Gastrocnemius medialis (tissue), 4 donors: Measurements from ENCODE around the gene IMPDH1. TPM values are rescaled to one million over a fixed set of nuclear protein-coding genes. Genes with fewer than 3 reads are reported as not detected.

Experiments
- ATAC-seq, 2 donors: fragments of 150-250 bp; one replicate each; pipeline ENCODE4 v1.9.1; 2016
- DNase-seq, 2 donors: peaks; one replicate each; pipeline ENCODE4 v3.0.0-alpha.2; 2019
- H3K27ac ChIP-seq, 4 donors: fragments of 200-600 bp; sonication (generic); 1 replicate in 1 of 4; 2 replicates in 3 of 4; pipeline ENCODE4 v1.5.1; 2016 to 2018; ENCODE audit warnings: mild to moderate bottlenecking in 2 of 4, moderate library complexity in 1 of 4
- H3K27me3 ChIP-seq, 3 donors: fragments of 200-600 bp; sonication (generic) in 2 of 3; 1 replicate in 1 of 3; 2 replicates in 2 of 3; pipeline versions ENCODE4 v1.5.1 to v1.6.0; 2016 to 2019; ENCODE audit warnings: mild to moderate bottlenecking in 1 of 3, moderate library complexity in 1 of 3
- H3K36me3 ChIP-seq, 2 donors: fragments of 200-600 bp; sonication (generic) in 1 of 2; one replicate each; pipeline ENCODE4 v1.5.1; 2017 to 2018
- H3K4me1 ChIP-seq, 2 donors: fragments of 200-600 bp; sonication (generic) in 1 of 2; one replicate each; pipeline ENCODE4 v1.5.1; 2016 to 2017; ENCODE audit warnings: mild to moderate bottlenecking in 2 of 2
- H3K4me3 ChIP-seq, 4 donors: fragments of 200-600 bp; sonication (generic) in 3 of 4; 1 replicate in 1 of 4; 2 replicates in 3 of 4; pipeline ENCODE4 v1.5.1; 2016 to 2019; ENCODE audit warnings: mild to moderate bottlenecking in 2 of 4
- H3K9me3 ChIP-seq, 3 donors: fragments of 200-600 bp; sonication (generic) in 2 of 3; 1 replicate in 1 of 3; 2 replicates in 2 of 3; pipeline ENCODE4 v1.5.1; 2016 to 2019
- POLR2A ChIP-seq, 2 donors: fragments of 450-650 bp; IDR thresholded peaks; one replicate each; pipeline ENCODE4 v1.6.1; 2017; ENCODE audit warnings: antibody characterized with exemption in 2 of 2, mild to moderate bottlenecking in 2 of 2, moderate library complexity in 2 of 2
- in situ Hi-C, 4 donors: fragments of 200-750 bp; cut with MboI; loops; one replicate each; pipeline versions ENCODE4 v1.15.0 to v1.8.0; 2017; ENCODE audit warnings: low sequenced_read_pairs in 4 of 4
- intact Hi-C: fragments of 100-400 bp; cut with DNase I; formaldehyde crosslinking; loops from one replicate; pipeline ENCODE4 v1.15.1; 2023; ENCODE audit warnings: low total_unique reads
- total RNA-seq, 4 donors: library from RNA; depleted of rRNA; stranded (reverse); fragments of >200 nt; gene quantifications; one replicate each; pipeline versions ENCODE4 v1.1.0 to v1.2.3, GENCODE V29; 2016
- TF ChIP-seq, protein P1 (sequence below), 5 experiments: fragments of 450-650 bp in 3 of 5; fragments of 200-600 bp in 2 of 5; sonication (generic) in 2 of 5; IDR thresholded peaks in 4 of 5; conservative IDR thresholded peaks in 1 of 5; 1 replicate in 4 of 5; 2 replicates in 1 of 5; pipeline ENCODE4 v1.5.1; 2016 to 2019; ENCODE audit warnings: antibody characterized with exemption in 5 of 5, mild to moderate bottlenecking in 3 of 5, moderate library complexity in 3 of 5

Gene IMPDH1
- total RNA-seq, 4 donors from 2014 or later, result 4.0 to 7.1 (median 4.9) TPM

DNA sequence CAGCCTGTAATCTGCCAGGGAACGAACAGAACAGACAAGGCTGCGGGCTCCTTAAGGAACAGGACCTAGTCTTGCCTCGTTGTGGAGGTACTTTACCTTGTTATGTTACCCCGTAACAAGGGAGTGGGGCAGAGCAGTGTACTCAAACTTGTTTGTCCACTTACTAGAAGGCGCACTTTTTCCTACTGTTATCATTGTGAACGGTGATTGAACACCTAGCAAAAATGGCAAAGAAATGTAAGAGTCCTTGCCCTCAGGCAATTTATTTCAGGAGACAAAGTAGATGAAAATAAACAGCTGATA lies 620 bp upstream of the IMPDH1 start:
- no peak for TF ChIP-seq POLR2A (IDR thresholded peaks at IDR 0.05)
- TF ChIP-seq, protein P1, sequence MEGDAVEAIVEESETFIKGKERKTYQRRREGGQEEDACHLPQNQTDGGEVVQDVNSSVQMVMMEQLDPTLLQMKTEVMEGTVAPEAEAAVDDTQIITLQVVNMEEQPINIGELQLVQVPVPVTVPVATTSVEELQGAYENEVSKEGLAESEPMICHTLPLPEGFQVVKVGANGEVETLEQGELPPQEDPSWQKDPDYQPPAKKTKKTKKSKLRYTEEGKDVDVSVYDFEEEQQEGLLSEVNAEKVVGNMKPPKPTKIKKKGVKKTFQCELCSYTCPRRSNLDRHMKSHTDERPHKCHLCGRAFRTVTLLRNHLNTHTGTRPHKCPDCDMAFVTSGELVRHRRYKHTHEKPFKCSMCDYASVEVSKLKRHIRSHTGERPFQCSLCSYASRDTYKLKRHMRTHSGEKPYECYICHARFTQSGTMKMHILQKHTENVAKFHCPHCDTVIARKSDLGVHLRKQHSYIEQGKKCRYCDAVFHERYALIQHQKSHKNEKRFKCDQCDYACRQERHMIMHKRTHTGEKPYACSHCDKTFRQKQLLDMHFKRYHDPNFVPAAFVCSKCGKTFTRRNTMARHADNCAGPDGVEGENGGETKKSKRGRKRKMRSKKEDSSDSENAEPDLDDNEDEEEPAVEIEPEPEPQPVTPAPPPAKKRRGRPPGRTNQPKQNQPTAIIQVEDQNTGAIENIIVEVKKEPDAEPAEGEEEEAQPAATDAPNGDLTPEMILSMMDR (IDR thresholded peaks at IDR 0.05 in 4 of 5, conservative IDR thresholded peaks at IDR 0.05 in 1 of 5), result no peak
- no peak for ATAC-seq
- H3K27me3 ChIP-seq, result peaks cover 0 to 4% (median 2%) of the 10 kb centered on the region in 3 donors
- H3K27ac ChIP-seq, result peak overlapping the region; percentile 76 to 83 (median 76)
- intact Hi-C loops, result no loop called here
- H3K4me3 ChIP-seq, result peak overlapping the region; percentile 59 to 83 (median 70)
- no peaks in the 10 kb centered on the region for H3K36me3 ChIP-seq
- DNase-seq, result no peak
- no peaks in the 10 kb centered on the region for H3K9me3 ChIP-seq
- in situ Hi-C loops, result no loop called here
- H3K4me1 ChIP-seq, result peaks cover 8 to 21% of the 10 kb centered on the region in 2 donors

DNA sequence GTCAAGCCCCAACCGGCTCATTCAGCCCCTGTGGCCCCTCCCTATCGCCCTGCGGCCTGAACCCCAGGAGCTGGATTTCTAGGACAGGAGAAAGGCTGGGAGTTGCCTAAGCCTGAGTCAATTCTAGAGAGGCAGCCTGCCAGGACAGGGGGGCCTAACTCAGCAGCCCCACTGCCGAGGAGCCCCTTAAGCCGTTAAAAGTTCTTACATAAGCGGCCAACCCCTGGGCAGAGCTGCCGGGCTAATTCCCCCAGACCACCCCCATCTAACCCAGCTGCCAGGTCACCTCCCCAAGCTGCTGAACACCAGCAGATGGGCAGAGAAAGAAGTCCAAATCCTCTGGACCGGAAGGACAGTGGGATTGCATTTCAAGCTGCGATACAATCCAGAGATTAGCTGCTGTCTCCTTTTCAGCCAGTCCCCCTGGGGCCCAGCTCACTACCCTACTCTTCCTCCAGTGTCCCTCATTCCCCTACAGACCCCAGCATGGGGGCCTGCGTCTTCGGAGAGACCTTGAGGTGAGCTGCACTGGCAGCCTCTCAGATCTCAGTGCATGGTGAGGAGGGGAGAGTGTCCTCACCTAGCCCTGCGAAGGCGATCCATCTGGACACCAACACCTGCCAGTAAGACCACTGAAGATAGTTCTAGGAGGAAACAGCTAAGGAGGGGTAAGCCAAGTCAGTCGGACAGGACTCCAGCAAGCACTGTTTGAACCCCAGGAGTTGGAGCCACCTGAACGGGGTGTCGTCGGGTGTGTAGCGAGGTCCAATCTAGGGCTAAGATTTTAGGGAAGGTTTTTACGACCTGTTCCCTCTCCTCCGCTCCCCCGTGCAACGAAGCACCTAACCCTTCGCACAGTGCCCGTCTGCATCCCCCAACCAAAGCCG lies 830 bp downstream of the IMPDH1 start:
- Histone ChIP-seq H3K27ac (peak overlapping the region; percentile 76 to 83 (median 76)), H3K27me3 (peaks cover 0 to 7% (median 6%) of the 10 kb centered on the region in 3 donors), H3K4me1 (peaks cover 11 to 27% of the 10 kb centered on the region in 2 donors), H3K36me3 (no peaks in the 10 kb centered on the region), H3K4me3 (peak overlapping the region; percentile 59 to 83 (median 70)), H3K9me3 (no peaks in the 10 kb centered on the region)
- in situ Hi-C loops (no loop called here), intact Hi-C loops (loop anchor here (2.0 kb wide), 1 partner anchor 46 kb away; the partner anchor contains the start of gene HILPDA)
- DNase-seq, result no peak
- no peak for ATAC-seq
- TF ChIP-seq, protein P1 (IDR thresholded peaks at IDR 0.05 in 4 of 5, conservative IDR thresholded peaks at IDR 0.05 in 1 of 5), result no peak
- no peak for TF ChIP-seq POLR2A (IDR thresholded peaks at IDR 0.05)

DNA sequence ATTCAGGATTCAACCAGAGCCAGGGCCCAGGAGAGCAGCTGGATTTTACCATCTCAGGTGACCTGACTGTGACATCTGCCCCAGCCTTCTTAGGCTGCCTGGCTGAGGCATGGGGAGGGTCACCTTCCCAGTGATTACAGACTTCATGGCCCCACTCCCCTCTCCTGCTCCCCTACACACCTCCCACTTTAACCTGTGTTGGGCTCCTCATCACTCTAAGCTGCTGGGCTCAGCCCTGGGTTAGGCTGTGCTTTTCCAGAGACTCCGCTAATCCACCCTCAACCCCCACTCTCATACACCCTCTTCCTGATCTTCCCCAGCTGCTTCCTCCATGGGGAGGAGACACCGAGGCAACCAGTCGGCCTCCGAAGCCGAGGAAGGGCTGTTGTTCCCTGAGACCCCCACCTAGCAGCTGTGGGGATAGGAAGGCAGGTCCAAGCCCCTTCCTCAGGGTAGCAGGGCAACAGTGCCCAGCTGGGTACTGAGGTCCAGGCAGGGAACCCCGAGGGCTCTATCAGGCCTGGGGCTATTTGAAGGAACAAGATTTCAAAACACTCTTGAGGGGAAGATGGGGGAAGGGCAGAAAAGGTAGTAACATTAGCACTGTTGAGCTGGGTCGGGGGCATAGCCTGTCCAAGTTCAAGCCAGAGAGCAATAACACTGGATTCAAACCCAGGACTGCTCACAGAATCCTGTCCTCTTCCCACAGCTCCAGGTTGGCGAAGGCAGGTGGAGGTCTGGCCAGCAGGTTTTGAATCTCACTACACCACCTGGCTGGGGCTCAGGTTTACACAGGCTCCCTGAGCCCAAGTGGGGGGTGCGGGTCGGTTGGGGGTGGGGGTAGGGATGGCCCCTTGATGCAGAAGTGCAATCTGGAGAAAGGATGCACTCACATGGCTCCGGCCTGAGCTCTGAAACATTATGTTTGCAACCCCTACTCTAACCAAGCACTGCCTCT lies 1.8 kb downstream of the IMPDH1 start:
- in situ Hi-C loops (no loop called here), intact Hi-C loops (loop anchor here (2.0 kb wide), 1 partner anchor 47 kb away; the partner anchor contains the start of gene HILPDA)
- H3K4me1 ChIP-seq, result peaks cover 11 to 27% of the 10 kb centered on the region in 2 donors
- no peak for ATAC-seq
- DNase-seq, result no peak
- H3K36me3 ChIP-seq, result no peaks in the 10 kb centered on the region
- H3K4me3 ChIP-seq, result peak overlapping the region in 1 of 4 donors; percentile 59
- peak overlapping the region; percentile 33 to 83 (median 76) for H3K27ac ChIP-seq
- TF ChIP-seq, protein P1 (IDR thresholded peaks at IDR 0.05 in 4 of 5, conservative IDR thresholded peaks at IDR 0.05 in 1 of 5), result no peak
- no peak for TF ChIP-seq POLR2A (IDR thresholded peaks at IDR 0.05)
- peaks cover 0 to 7% (median 6%) of the 10 kb centered on the region in 3 donors for H3K27me3 ChIP-seq
- H3K9me3 ChIP-seq, result no peaks in the 10 kb centered on the region

DNA sequence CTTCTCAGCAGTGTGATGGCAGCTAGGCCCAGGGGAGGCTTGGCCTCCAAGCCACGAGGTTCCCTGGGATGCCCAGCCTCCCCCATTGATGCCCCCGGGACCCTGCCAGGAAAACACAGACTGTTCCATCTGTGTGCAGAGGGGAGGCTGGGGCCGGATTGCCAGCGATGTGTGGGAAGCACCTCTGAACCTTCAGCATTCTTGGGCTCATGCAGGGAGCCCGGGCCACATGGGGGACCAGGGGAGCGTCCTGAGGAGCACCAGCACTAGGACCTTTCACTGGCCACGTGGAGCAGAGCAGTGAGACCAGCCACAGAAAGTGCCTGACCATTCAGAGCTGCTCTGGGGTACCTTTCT lies 2.6 kb downstream of the IMPDH1 start:
- intact Hi-C loops (no loop called here), in situ Hi-C loops (no loop called here)
- Histone ChIP-seq H3K9me3 (no peaks in the 10 kb centered on the region), H3K4me3 (no peak overlapping the region), H3K27ac (peak overlapping the region in 2 of 4 donors; percentile 29 to 76), H3K27me3 (peaks cover 0 to 7% (median 6%) of the 10 kb centered on the region in 3 donors), H3K4me1 (peaks cover 11 to 27% of the 10 kb centered on the region in 2 donors), H3K36me3 (no peaks in the 10 kb centered on the region)
- DNase-seq (no peak), ATAC-seq (no peak)
- no peak for TF ChIP-seq POLR2A (IDR thresholded peaks at IDR 0.05)
- TF ChIP-seq, protein P1 (IDR thresholded peaks at IDR 0.05 in 4 of 5, conservative IDR thresholded peaks at IDR 0.05 in 1 of 5), result no peak
